ENCODE results near the gene TMOD1. TPM values are rescaled to one million over a fixed set of nuclear protein-coding genes. Genes with fewer than 3 reads are reported as not detected.

The TMOD1 gene
- total and polyA plus RNA-seq, 2 experiments from 2014 or later = 0.69 to 4.5 TPM

GRCh38 chr9:97512966-97513560 is 11.6 kb downstream of the TMOD1 start:
- no peak for TF ChIP-seq EZH2phosphoT487 (IDR thresholded peaks at IDR 0.05; ENCODE audit: unreplicated experiment)
- TF ChIP-seq ZNF331 (CRISPR knock-in tag; IDR thresholded peaks at IDR 0.05; ENCODE audit: low read depth) = no peak
- TF ChIP-seq EZH2 (IDR thresholded peaks at IDR 0.05; ENCODE audit: low read depth, unreplicated experiment) = no peak
- TF ChIP-seq POLR2AphosphoS5 (IDR thresholded peaks at IDR 0.05; ENCODE audit: low read depth) = no peak
- TF ChIP-seq ZNF114 (CRISPR knock-in tag; IDR thresholded peaks at IDR 0.05) = no peak
- TF ChIP-seq ZNF462 (CRISPR knock-in tag; IDR thresholded peaks at IDR 0.05) = no peak
- no peak for TF ChIP-seq STAT1 (IDR thresholded peaks at IDR 0.05; ENCODE audit: unreplicated experiment)
- no peak for TF ChIP-seq JUNB (IDR thresholded peaks at IDR 0.05; ENCODE audit: unreplicated experiment)
- no peak for TF ChIP-seq CTCF (conservative IDR thresholded peaks at IDR 0.05; ENCODE audit: low read depth in 2 of 2)
- TF ChIP-seq CREB1 (CRISPR knock-in tag; IDR thresholded peaks at IDR 0.05; ENCODE audit: low read depth) = no peak
- no peak for TF ChIP-seq ETS1 (IDR thresholded peaks at IDR 0.05)
- no peak for TF ChIP-seq NANOG (IDR thresholded peaks at IDR 0.05; ENCODE audit: borderline replicate concordance)
- TF ChIP-seq REST (IDR thresholded peaks at IDR 0.05; ENCODE audit: unreplicated experiment) = no peak
- Mint-ChIP-seq H3K27me3 (ENCODE audit: insufficient read depth, low read depth, poor library complexity) (peaks cover 14% of the 10 kb centered on the region), H3K27ac (no peak overlapping the region), H3K9me3 (no peaks in the 10 kb centered on the region; the same call in 1 of the 3 replicates), H3K4me1 (peaks cover 12% of the 10 kb centered on the region), H3K36me3 (ENCODE audit: low read depth) (no peaks in the 10 kb centered on the region), H3K4me3 (no peak overlapping the region)
- Histone ChIP-seq H3K4me3 (no peak overlapping the region), H4K20me1 (replicated peaks; ENCODE audit: insufficient read depth) (no peaks in the 10 kb centered on the region), H3F3A (replicated peaks; ENCODE audit: low read depth) (no peaks in the 10 kb centered on the region), H3K79me2 (replicated peaks; ENCODE audit: insufficient read depth) (no peaks in the 10 kb centered on the region), H3K9me2 (ENCODE audit: insufficient read depth) (no peaks in the 10 kb centered on the region), H2AFZ (no peak overlapping the region), H3K27ac (ENCODE audit: low read depth) (no peak overlapping the region), H3K4me1 (ENCODE audit: insufficient read depth) (no peaks in the 10 kb centered on the region), H3K4me2 (no peak overlapping the region), H3K27me3 (ENCODE audit: insufficient read depth) (no peaks in the 10 kb centered on the region), H3K36me3 (ENCODE audit: insufficient read depth) (no peaks in the 10 kb centered on the region)
- ATAC-seq = no peak
- no peak for DNase-seq (ENCODE audit: low spot score)

Measured in GM23338 (cell line).